HEK293 (cell line): ENCODE measurements around the gene ZCCHC14.

Experiments
- BCL11B ChIP-seq: fragments of 450-650 bp; formaldehyde crosslinking; IDR thresholded peaks from 2 replicates; pipeline ENCODE4 v1.5.1; 2016; ENCODE audit warnings: low read depth, missing biosample characterization, missing genetic modification characterization
- EGR2 ChIP-seq: fragments of 450-650 bp; formaldehyde crosslinking; IDR thresholded peaks from 2 replicates; pipeline ENCODE4 v1.5.1; 2016; ENCODE audit warnings: low read depth, missing biosample characterization, missing genetic modification characterization
- HOXD13 ChIP-seq: sonication (generic); formaldehyde crosslinking; IDR thresholded peaks from 2 replicates; pipeline ENCODE4 v1.8.0; 2022; ENCODE audit warnings: missing genetic modification reagents, borderline replicate concordance
- PRDM1 ChIP-seq: fragments of 450-650 bp; formaldehyde crosslinking; IDR thresholded peaks from 2 replicates; pipeline ENCODE4; 2016; ENCODE audit warnings: missing biosample characterization, missing genetic modification characterization
- RBAK ChIP-seq: fragments of 450-650 bp; formaldehyde crosslinking; IDR thresholded peaks from 2 replicates; pipeline ENCODE4 v1.5.1; 2016; ENCODE audit warnings: missing biosample characterization, missing genetic modification characterization
- SCRT2 ChIP-seq: fragments of 450-650 bp; formaldehyde crosslinking; IDR thresholded peaks from 2 replicates; pipeline ENCODE4 v1.5.1; 2016; ENCODE audit warnings: missing biosample characterization, missing genetic modification characterization
- SP2 ChIP-seq: fragments of 450-650 bp; formaldehyde crosslinking; IDR thresholded peaks from 2 replicates; pipeline ENCODE4 v1.5.1; 2016; ENCODE audit warnings: missing biosample characterization, missing genetic modification characterization
- WT1 ChIP-seq: fragments of 450-650 bp; formaldehyde crosslinking; IDR thresholded peaks from 2 replicates; pipeline ENCODE4 v1.5.1; 2016; ENCODE audit warnings: missing biosample characterization, missing genetic modification characterization
- ZBTB1 ChIP-seq: fragments of 450-650 bp; formaldehyde crosslinking; IDR thresholded peaks from 2 replicates; pipeline ENCODE4 v1.5.1; 2016; ENCODE audit warnings: missing biosample characterization, missing genetic modification characterization
- ZBTB17 ChIP-seq: fragments of 450-650 bp; formaldehyde crosslinking; IDR thresholded peaks from 2 replicates; pipeline ENCODE4 v1.5.1; 2016; ENCODE audit warnings: missing biosample characterization, missing genetic modification characterization
- ZBTB48 ChIP-seq: fragments of 450-650 bp; formaldehyde crosslinking; IDR thresholded peaks from 2 replicates; pipeline ENCODE4 v1.5.1; 2016; ENCODE audit warnings: missing biosample characterization, missing genetic modification characterization
- ZIC2 ChIP-seq: fragments of 450-650 bp; formaldehyde crosslinking; IDR thresholded peaks from 2 replicates; pipeline ENCODE4 v1.5.1; 2016; ENCODE audit warnings: missing biosample characterization, missing genetic modification characterization
- ZNF175 ChIP-seq: fragments of 450-650 bp; formaldehyde crosslinking; IDR thresholded peaks from 2 replicates; pipeline ENCODE4 v1.5.1; 2016; ENCODE audit warnings: missing biosample characterization, missing genetic modification characterization
- ZNF19 ChIP-seq: fragments of 450-650 bp; formaldehyde crosslinking; IDR thresholded peaks from 2 replicates; pipeline ENCODE4; 2016; ENCODE audit warnings: missing biosample characterization, missing genetic modification characterization, low read depth
- ZNF211 ChIP-seq: fragments of 450-650 bp; formaldehyde crosslinking; IDR thresholded peaks from 2 replicates; pipeline ENCODE4 v1.5.1; 2016; ENCODE audit warnings: low read depth, missing biosample characterization, missing genetic modification characterization
- ZNF23 ChIP-seq: fragments of 450-650 bp; formaldehyde crosslinking; IDR thresholded peaks from 2 replicates; pipeline ENCODE4 v1.5.1; 2016; ENCODE audit warnings: missing biosample characterization, missing genetic modification characterization, borderline replicate concordance
- ZNF239 ChIP-seq: fragments of 450-650 bp; formaldehyde crosslinking; IDR thresholded peaks from 2 replicates; pipeline ENCODE4 v1.5.1; 2016; ENCODE audit warnings: missing biosample characterization, missing genetic modification characterization
- ZNF311 ChIP-seq: fragments of 450-650 bp; formaldehyde crosslinking; IDR thresholded peaks from 2 replicates; pipeline ENCODE4 v1.5.1; 2017; ENCODE audit warnings: missing biosample characterization, missing genetic modification characterization, borderline replicate concordance
- ZNF433 ChIP-seq: fragments of 450-650 bp; formaldehyde crosslinking; IDR thresholded peaks from 2 replicates; pipeline ENCODE4 v1.5.1; 2016; ENCODE audit warnings: missing biosample characterization, missing genetic modification characterization, low read depth
- ZNF501 ChIP-seq: fragments of 450-650 bp; formaldehyde crosslinking; IDR thresholded peaks from 2 replicates; pipeline ENCODE4 v1.5.1; 2016; ENCODE audit warnings: missing biosample characterization, missing genetic modification characterization
- ZNF514 ChIP-seq: fragments of 450-650 bp; formaldehyde crosslinking; IDR thresholded peaks from 2 replicates; pipeline ENCODE4 v1.5.1; 2016; ENCODE audit warnings: missing biosample characterization, missing genetic modification characterization
- ZNF548 ChIP-seq: fragments of 450-650 bp; formaldehyde crosslinking; IDR thresholded peaks from 2 replicates; pipeline ENCODE4 v1.5.1; 2016; ENCODE audit warnings: missing biosample characterization, missing genetic modification characterization
- ZNF560 ChIP-seq: fragments of 450-650 bp; formaldehyde crosslinking; IDR thresholded peaks from 2 replicates; pipeline ENCODE4 v1.5.1; 2017; ENCODE audit warnings: missing biosample characterization, missing genetic modification characterization, borderline replicate concordance
- ZNF664 ChIP-seq: fragments of 450-650 bp; formaldehyde crosslinking; IDR thresholded peaks from 2 replicates; pipeline ENCODE4 v1.5.1; 2016; ENCODE audit warnings: missing biosample characterization, missing genetic modification characterization
- TF ChIP-seq, protein P1 (sequence below): IDR thresholded peaks from 2 replicates; pipeline ENCODE4 v1.6.1; 2011; ENCODE audit warnings: mild to moderate bottlenecking, low read depth, low read length, borderline replicate concordance
- TF ChIP-seq, protein P2 (sequence below): fragments of 450-650 bp; formaldehyde crosslinking; IDR thresholded peaks from 2 replicates; pipeline ENCODE4 v1.5.1; 2016; ENCODE audit warnings: missing biosample characterization, missing genetic modification characterization, low read depth
- TF ChIP-seq, protein P3 (sequence below): fragments of 450-650 bp; IDR thresholded peaks from 2 replicates; pipeline ENCODE4 v1.5.1; 2018; ENCODE audit warnings: missing biosample characterization, missing genetic modification characterization
- TF ChIP-seq, protein P4 (sequence below): fragments of 450-650 bp; formaldehyde crosslinking; IDR thresholded peaks from 2 replicates; pipeline ENCODE4 v1.5.1; 2017; ENCODE audit warnings: missing biosample characterization, missing genetic modification characterization
- TF ChIP-seq, protein P5 (sequence below): fragments of 450-650 bp; formaldehyde crosslinking; IDR thresholded peaks from 2 replicates; pipeline ENCODE4 v1.5.1; 2016; ENCODE audit warnings: missing biosample characterization, missing genetic modification characterization
- TF ChIP-seq, protein P6 (sequence below): fragments of 450-650 bp; formaldehyde crosslinking; IDR thresholded peaks from 2 replicates; pipeline ENCODE4 v1.5.1; 2016; ENCODE audit warnings: missing biosample characterization, missing genetic modification characterization

The ZCCHC14 gene

DNA sequence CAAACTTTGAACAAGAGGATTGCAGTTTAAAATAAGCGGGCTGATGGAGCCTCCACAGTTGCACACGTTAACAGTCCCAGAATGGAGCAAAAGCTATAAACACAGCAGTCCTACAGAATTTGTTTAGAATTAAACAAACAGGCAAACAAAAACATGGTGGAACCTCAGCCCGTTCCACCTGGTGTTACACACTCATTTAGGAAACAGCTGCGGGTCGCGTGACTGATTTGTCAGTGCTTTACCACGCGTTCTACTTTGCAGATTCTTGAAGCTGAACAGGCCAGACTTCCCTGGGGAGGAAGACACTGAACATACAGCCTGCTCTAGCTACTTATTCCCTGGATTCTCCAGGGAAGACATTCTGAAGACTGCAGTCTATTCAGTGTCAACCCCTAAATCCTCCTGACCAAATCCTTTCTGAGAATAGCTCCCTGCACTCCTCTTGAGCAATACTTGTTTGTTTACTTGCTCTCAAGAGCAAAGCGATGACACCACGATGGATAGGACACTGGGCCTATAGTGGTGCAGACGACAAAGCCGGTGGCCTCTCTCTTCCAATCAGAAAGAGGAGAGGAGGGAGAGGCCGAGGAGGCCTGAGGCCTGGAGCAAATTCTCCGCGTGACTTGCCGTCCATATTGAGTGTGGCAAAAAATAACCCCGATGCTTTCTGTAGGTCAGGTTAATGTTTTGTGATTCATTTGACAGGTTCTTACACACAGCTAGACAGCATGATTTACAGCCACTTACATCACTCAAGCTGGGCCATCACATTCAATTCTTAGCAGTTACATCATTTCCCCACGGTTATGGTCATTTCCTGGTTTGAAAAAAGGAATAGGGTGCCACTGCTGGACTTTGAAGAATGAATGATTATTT, 104.6 kb downstream of the ZCCHC14 start (continued):
- TF ChIP-seq, protein P1, sequence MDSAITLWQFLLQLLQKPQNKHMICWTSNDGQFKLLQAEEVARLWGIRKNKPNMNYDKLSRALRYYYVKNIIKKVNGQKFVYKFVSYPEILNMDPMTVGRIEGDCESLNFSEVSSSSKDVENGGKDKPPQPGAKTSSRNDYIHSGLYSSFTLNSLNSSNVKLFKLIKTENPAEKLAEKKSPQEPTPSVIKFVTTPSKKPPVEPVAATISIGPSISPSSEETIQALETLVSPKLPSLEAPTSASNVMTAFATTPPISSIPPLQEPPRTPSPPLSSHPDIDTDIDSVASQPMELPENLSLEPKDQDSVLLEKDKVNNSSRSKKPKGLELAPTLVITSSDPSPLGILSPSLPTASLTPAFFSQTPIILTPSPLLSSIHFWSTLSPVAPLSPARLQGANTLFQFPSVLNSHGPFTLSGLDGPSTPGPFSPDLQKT, result no peak
- TF ChIP-seq, protein P2, sequence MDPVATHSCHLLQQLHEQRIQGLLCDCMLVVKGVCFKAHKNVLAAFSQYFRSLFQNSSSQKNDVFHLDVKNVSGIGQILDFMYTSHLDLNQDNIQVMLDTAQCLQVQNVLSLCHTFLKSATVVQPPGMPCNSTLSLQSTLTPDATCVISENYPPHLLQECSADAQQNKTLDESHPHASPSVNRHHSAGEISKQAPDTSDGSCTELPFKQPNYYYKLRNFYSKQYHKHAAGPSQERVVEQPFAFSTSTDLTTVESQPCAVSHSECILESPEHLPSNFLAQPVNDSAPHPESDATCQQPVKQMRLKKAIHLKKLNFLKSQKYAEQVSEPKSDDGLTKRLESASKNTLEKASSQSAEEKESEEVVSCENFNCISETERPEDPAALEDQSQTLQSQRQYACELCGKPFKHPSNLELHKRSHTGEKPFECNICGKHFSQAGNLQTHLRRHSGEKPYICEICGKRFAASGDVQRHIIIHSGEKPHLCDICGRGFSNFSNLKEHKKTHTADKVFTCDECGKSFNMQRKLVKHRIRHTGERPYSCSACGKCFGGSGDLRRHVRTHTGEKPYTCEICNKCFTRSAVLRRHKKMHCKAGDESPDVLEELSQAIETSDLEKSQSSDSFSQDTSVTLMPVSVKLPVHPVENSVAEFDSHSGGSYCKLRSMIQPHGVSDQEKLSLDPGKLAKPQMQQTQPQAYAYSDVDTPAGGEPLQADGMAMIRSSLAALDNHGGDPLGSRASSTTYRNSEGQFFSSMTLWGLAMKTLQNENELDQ (tag by site-specific recombination), result no peak
- TF ChIP-seq ZNF311 (tag by site-specific recombination) (no peak), ZNF548 (tag by site-specific recombination) (no peak), SCRT2 (tag by site-specific recombination) (no peak), SP2 (peak; percentile 87), BCL11B (no peak), ZNF560 (tag by site-specific recombination) (no peak), ZBTB17 (tag by site-specific recombination) (peak; percentile 94), ZNF239 (tag by site-specific recombination) (no peak), ZIC2 (tag by site-specific recombination) (peak; percentile 77), ZNF501 (tag by site-specific recombination) (no peak), WT1 (no peak), ZNF514 (no peak), ZBTB48 (peak; percentile 92), ZNF211 (tag by site-specific recombination) (no peak), ZNF23 (no peak), PRDM1 (no peak; the same call in 1 of the 2 replicates), ZNF664 (tag by site-specific recombination) (no peak), ZNF19 (tag by site-specific recombination) (no peak), HOXD13 (peak; percentile 41; the same call in 1 of the 2 replicates), ZNF175 (no peak), EGR2 (no peak), RBAK (no peak), ZNF433 (tag by site-specific recombination) (no peak), ZBTB1 (tag by site-specific recombination) (no peak)
- TF ChIP-seq, protein P3, sequence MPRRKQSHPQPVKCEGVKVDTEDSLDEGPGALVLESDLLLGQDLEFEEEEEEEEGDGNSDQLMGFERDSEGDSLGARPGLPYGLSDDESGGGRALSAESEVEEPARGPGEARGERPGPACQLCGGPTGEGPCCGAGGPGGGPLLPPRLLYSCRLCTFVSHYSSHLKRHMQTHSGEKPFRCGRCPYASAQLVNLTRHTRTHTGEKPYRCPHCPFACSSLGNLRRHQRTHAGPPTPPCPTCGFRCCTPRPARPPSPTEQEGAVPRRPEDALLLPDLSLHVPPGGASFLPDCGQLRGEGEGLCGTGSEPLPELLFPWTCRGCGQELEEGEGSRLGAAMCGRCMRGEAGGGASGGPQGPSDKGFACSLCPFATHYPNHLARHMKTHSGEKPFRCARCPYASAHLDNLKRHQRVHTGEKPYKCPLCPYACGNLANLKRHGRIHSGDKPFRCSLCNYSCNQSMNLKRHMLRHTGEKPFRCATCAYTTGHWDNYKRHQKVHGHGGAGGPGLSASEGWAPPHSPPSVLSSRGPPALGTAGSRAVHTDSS (tag by site-specific recombination), result no peak
- TF ChIP-seq, protein P4, sequence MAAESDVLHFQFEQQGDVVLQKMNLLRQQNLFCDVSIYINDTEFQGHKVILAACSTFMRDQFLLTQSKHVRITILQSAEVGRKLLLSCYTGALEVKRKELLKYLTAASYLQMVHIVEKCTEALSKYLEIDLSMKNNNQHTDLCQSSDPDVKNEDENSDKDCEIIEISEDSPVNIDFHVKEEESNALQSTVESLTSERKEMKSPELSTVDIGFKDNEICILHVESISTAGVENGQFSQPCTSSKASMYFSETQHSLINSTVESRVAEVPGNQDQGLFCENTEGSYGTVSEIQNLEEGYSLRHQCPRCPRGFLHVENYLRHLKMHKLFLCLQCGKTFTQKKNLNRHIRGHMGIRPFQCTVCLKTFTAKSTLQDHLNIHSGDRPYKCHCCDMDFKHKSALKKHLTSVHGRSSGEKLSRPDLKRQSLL (tag by site-specific recombination), result no peak
- TF ChIP-seq, protein P5, sequence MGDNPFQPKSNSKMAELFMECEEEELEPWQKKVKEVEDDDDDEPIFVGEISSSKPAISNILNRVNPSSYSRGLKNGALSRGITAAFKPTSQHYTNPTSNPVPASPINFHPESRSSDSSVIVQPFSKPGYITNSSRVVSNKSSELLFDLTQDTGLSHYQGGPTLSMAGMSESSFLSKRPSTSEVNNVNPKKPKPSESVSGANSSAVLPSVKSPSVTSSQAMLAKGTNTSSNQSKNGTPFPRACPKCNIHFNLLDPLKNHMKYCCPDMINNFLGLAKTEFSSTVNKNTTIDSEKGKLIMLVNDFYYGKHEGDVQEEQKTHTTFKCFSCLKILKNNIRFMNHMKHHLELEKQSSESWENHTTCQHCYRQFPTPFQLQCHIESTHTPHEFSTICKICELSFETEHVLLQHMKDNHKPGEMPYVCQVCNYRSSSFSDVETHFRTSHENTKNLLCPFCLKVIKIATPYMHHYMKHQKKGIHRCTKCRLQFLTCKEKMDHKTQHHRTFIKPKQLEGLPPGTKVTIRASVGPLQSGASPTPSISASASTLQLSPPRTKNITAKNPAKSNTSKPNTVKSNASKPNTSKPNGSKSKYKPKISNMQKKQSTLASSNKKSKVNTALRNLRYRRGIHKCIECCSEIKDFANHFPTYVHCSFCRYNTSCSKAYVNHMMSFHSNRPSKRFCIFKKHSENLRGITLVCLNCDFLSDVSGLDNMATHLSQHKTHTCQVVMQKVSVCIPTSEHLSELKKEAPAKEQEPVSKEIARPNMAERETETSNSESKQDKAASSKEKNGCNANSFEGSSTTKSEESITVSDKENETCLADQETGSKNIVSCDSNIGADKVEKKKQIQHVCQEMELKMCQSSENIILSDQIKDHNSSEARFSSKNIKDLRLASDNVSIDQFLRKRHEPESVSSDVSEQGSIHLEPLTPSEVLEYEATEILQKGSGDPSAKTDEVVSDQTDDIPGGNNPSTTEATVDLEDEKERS (tag by site-specific recombination), result no peak
- TF ChIP-seq, protein P6, sequence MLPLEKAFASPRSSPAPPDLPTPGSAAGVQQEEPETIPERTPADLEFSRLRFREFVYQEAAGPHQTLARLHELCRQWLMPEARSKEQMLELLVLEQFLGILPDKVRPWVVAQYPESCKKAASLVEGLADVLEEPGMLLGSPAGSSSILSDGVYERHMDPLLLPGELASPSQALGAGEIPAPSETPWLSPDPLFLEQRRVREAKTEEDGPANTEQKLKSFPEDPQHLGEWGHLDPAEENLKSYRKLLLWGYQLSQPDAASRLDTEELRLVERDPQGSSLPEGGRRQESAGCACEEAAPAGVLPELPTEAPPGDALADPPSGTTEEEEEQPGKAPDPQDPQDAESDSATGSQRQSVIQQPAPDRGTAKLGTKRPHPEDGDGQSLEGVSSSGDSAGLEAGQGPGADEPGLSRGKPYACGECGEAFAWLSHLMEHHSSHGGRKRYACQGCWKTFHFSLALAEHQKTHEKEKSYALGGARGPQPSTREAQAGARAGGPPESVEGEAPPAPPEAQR (tag by site-specific recombination), result no peak
